ENCODE measurements around the gene FAR2.
"Not testable (repeated sequence)": the region's sequence is repeated elsewhere in the genome, so short reads cannot be mapped to it uniquely, and the experiment has no call there.

FAR2 gene

GRCh38 chr12:29374012-29374411, 224.9 kb downstream of the FAR2 start:
- H3K27ac ChIP-seq (ENCODE audit: low read length) = no peak overlapping the region
- H3K36me3 ChIP-seq (ENCODE audit: insufficient read depth, low read depth, low read length) = peaks cover 17% of the 10 kb centered on the region; the same call in 1 of the 2 replicates
- H3K9me3 ChIP-seq (ENCODE audit: insufficient read depth, low read depth, low read length) = no peaks in the 10 kb centered on the region

DNA sequence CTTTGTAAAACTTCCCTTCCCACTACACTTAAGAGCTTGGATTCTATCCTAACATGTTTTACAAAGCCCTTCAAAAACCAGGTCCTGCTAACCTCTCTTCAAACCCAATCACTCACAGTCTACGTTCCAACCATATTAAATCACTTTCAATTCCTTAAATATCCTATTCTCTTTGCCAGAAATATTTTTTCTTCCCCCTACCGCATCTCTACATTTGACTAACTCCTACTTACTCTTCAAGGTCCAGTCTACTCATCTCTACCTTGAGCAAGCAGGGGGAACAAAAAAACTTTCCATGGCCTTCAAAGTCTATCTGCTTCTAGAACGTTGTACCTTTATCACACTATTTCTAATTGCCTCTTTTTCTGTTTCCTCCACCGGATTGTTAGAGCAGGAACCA, 225.8 kb downstream of the FAR2 start:
- peaks cover 8% of the 10 kb centered on the region; the same call in 1 of the 2 replicates for H3K36me3 ChIP-seq (ENCODE audit: insufficient read depth, low read depth, low read length)

More at GRCh38 chr12:29374012-29374411, 224.9 kb downstream of the FAR2 start:
- no peak overlapping the region for H3K9ac ChIP-seq (ENCODE audit: low read depth, low read length)
- H3K27me3 ChIP-seq (ENCODE audit: insufficient read depth, low read length) = no peaks in the 10 kb centered on the region
- no peaks in the 10 kb centered on the region for H3K4me1 ChIP-seq (ENCODE audit: insufficient read depth, low read length)
- H3K4me3 ChIP-seq (ENCODE audit: low read length) = no peak overlapping the region

DNA sequence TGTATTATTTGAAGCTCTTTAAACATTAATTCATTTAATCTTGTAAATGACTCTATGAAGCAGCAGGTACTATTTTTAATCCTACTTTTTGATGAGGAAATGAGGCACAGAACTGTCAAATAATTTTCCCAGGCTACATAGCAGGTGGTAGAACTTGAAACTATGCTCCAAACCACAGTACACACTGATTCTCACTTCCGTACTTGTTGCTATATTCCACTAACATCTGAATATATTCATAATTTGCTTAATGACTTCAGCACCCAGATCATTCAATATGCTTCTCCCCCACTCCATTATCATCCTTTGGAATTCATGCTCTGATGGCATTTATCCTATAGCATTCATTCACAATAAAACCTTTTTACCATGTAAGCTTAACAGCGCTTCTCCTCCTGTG, 227.0 kb downstream of the FAR2 start:
- H3K4me1 ChIP-seq (ENCODE audit: insufficient read depth, low read length) = peaks cover 7% of the 10 kb centered on the region; the same call in 1 of the 2 replicates
- H3K9ac ChIP-seq (ENCODE audit: low read depth, low read length) = no peak overlapping the region
- no peaks in the 10 kb centered on the region for H3K9me3 ChIP-seq (ENCODE audit: insufficient read depth, low read depth, low read length)
- H3K4me3 ChIP-seq (ENCODE audit: low read length) = no peak overlapping the region
- no peaks in the 10 kb centered on the region for H3K27me3 ChIP-seq (ENCODE audit: insufficient read depth, low read length)
- no peak overlapping the region for H3K27ac ChIP-seq (ENCODE audit: low read length)
- H3K36me3 ChIP-seq (ENCODE audit: insufficient read depth, low read depth, low read length) = peaks cover 3% of the 10 kb centered on the region; the same call in 1 of the 2 replicates

More for the DNA sequence above, 225.8 kb downstream of the FAR2 start:
- no peak overlapping the region for H3K9ac ChIP-seq (ENCODE audit: low read depth, low read length)
- no peaks in the 10 kb centered on the region for H3K9me3 ChIP-seq (ENCODE audit: insufficient read depth, low read depth, low read length)
- H3K27me3 ChIP-seq (ENCODE audit: insufficient read depth, low read length) = no peaks in the 10 kb centered on the region
- no peak overlapping the region for H3K27ac ChIP-seq (ENCODE audit: low read length)
- H3K4me1 ChIP-seq (ENCODE audit: insufficient read depth, low read length) = peaks cover 4% of the 10 kb centered on the region; the same call in 1 of the 2 replicates
- no peak overlapping the region for H3K4me3 ChIP-seq (ENCODE audit: low read length)

DNA sequence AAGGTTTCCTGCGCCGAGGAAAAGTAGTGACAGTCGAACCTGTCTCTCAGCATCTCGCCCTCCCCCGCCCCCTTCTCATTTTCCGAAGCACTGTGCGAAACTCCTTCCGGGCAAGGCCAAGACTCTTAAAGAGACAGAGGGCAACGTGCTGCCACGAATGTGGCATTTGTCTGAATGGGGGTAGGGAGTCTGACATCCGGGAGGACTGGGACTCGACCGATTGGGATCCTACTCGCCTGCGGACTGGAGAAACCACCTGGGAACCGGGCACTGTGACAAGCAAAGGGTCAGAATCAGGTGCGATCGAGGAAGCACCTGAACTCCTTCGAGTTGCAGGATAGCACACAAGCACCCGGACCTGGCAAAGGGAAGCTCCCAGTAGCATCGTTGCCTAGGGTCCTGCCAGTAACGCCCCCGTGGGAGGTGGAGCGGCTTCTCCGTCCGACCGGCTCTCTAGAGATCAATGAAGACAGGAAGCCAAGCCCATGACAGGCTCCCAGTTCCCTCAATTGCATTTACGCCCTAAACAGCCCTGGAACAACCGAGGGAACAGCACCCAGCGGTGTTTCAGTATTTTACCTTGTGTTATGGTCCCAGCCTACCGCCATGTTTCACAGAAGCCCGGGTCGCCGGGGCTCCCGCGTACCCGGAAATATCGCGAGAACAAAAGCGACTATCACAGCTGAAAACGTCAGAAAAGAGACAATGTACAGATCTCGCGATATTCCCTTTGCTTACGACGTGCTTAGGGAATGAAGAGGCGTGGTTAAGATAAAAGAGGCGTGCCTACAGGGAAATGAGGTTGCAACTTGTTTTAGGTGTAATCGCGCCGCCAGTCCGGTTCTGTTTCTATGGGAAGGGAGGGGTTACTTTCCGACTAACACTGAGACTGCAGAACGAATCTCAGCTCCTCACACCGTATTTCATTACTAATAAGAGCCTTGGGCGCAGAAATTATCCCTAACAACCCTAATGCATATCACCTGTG, 231.8 kb downstream of the FAR2 start, which contains the start of gene ERGIC2:
Gene ERGIC2, minus strand, starts transcription at position 637 of the 988 bp plus-strand sequence. CDS start 9,539 bp downstream, outside the sequence.
- H3K4me1 ChIP-seq (ENCODE audit: insufficient read depth, low read length) = peaks cover 7% of the 10 kb centered on the region; the same call in 1 of the 2 replicates
- peak within 1 kb of the TSS; percentile 80 for H3K27ac ChIP-seq (ENCODE audit: low read length)
- H3K9ac ChIP-seq (ENCODE audit: low read depth, low read length) = peak within 1 kb of the TSS; percentile 99
- H3K4me3 ChIP-seq (ENCODE audit: low read length) = peak within 1 kb of the TSS; percentile 98
- H3K36me3 ChIP-seq (ENCODE audit: insufficient read depth, low read depth, low read length) = no peaks in the 10 kb centered on the region; the same call in 1 of the 2 replicates
- H3K9me3 ChIP-seq (ENCODE audit: insufficient read depth, low read depth, low read length) = no peaks in the 10 kb centered on the region
- H3K27me3 ChIP-seq (ENCODE audit: insufficient read depth, low read length) = no peaks in the 10 kb centered on the region

- Histone ChIP-seq H3K4me1 (ENCODE audit: insufficient read depth, low read length) (peaks cover 7% of the 10 kb centered on the region; the same call in 1 of the 2 replicates), H3K27me3 (ENCODE audit: insufficient read depth, low read length) (no peaks in the 10 kb centered on the region), H3K27ac (ENCODE audit: low read length) (no peak overlapping the region), H3K36me3 (ENCODE audit: insufficient read depth, low read depth, low read length) (no peaks in the 10 kb centered on the region; the same call in 1 of the 2 replicates), H3K9ac (ENCODE audit: low read depth, low read length) (no peak overlapping the region), H3K9me3 (ENCODE audit: insufficient read depth, low read depth, low read length) (no peaks in the 10 kb centered on the region), H3K4me3 (ENCODE audit: low read length) (no peak overlapping the region)
Observed at GRCh38 chr12:29382251-29382650, 233.2 kb downstream of the FAR2 start.

GRCh38 chr12:29385194-29385593, 236.1 kb downstream of the FAR2 start:
- not testable (repeated sequence) for H3K9me3 ChIP-seq (ENCODE audit: insufficient read depth, low read depth, low read length); H3K9ac ChIP-seq (ENCODE audit: low read depth, low read length); H3K27me3 ChIP-seq (ENCODE audit: insufficient read depth, low read length); H3K4me3 ChIP-seq (ENCODE audit: low read length); H3K36me3 ChIP-seq (ENCODE audit: insufficient read depth, low read depth, low read length); H3K4me1 ChIP-seq (ENCODE audit: insufficient read depth, low read length); H3K27ac ChIP-seq (ENCODE audit: low read length)
